SKM-1 treated with dmso at 0.1 percent for 144 hours (cell line): ENCODE measurements around the gene LYZL4.

Source experiments
- DNase-seq: peaks from one replicate; lab custom pipeline; 2025; ENCODE audit not compliant: unreplicated experiment; lab: John Stamatoyannopoulos, UW

Gene LYZL4

DNA sequence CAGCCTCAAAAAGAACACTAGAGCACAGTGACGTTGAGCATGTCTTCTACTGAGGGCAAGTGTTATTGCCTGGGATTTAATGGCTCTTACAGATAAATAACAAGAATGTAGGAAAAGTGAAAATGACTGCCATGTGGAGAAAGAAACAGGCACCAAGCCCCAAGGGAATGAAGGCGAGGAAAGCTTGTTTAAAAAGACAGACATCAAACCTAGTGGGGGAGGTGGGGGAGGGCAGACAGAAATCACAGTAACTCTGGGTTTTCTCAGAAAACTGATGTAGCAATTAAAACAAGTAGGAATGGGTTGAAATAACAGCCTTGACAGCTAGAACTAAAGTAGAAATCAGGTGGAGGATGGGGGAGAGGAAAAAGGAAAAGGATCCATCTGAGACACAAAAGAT lies 18.4 kb upstream of the LYZL4 start:
- no peak for DNase-seq

DNA sequence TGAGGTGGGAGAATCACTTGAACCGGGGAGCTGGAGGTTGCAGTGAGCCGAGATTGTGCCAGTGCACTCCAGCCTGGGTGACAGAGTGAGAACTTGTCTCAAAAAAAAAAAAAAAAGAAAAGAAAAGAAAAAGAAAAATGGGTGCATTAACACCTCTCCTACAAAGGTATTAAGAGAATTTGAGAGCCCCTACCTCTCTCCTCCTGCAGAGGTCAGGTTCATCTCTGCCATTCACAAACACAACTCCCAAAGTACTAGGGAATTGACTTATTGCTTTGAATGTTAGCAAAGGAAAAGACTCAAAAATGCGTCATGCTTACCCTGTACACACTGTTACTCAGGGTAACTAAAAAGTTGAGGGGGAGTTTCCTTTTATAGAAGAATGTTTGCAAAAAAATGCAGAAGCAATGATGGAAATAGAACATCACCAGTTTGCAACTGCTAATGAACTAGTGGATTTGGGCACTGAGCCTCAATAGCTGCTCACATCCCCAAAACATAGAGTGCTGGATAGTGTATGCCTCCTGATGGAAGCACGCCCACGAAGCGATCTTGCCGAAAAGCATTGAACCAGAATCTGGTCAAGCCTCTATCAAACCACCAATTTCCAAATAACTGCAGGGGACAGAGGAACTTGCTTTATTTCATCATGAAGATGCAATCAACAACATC lies 15.5 kb upstream of the LYZL4 start:
- no peak for DNase-seq

DNA sequence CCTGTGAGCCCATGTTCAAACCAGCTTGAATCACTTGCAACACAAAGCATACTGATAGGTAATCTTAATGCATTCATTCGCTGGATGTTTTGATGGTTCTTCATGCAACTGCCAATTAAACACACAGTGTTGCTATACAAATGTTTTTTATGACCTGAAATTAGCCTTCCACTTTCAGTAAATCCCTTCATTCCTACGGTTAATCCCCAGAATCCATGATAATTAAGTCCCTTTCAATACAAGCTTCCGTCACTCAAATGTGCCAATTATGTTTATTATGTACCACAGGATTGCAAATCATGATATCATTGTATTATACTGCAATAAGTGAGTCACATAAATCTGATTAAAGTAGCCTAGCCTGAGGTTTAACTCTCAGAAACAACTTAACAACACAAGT lies 14.5 kb upstream of the LYZL4 start:
- no peak for DNase-seq

DNA sequence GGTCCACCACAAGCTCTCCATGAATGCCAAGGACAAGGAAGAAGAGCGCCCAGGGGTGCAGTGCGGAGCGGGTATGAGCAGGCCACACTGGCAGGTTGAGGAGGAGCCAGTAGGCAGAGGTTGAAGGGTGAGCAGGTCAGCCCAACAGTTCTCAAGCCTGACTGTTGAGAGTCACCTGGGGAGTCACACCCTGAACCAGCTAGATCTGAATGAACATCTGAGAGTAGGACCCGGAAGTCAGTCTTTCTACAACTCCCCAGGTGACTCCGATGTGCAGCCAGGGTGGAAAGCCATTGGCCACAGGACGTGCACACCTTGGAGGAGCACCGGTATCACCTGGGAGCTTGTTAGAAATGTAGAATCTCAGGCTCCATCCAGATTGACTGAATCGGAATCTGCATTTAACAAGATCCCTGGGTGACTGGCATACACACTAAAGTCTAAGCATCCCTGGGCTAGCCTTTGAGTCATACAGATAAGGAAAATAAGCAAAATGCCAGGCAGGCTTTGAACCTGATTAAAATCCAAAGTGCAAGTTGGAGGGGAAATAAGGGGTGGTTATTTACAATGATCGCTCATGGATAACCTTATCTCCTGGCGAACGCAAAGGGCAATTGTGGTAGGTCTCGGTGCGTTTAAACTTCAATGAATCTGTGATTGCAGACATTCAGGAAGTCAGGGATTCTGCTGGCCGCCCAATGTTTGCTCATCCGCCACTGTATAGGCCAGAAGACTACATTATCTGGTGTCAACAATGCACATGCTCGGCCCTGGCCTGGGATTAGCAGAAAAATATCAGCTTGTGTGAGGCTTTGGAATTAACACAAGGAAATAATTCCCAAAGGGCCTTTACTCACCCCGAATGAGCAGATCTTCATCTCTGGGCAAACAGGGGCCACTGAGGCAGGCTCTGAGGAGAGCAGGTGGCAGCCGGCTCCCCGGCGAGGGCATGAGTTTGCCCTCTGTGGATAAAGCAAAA lies 11.7 kb upstream of the LYZL4 start:
- no peak for DNase-seq

DNA sequence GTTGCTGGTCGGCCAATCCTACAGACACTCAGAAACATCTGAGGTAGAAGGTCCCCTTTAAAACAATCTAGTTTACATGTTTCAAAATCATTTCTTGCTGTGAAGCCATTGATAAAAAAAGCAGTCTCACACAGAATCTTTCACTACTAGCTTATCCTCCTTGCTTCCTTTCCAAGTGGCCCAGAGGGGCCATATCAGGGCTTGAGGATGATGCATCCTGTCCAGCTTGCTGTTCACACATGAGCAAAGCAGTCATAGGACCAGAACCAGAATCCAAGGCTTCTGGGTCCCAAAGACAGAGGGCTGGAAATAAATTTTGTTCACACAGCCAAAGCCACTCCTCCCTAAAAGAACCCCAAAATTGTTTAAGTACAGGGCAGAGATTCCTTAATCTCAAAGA lies 9.2 kb upstream of the LYZL4 start:
- DNase-seq, result no peak

DNA sequence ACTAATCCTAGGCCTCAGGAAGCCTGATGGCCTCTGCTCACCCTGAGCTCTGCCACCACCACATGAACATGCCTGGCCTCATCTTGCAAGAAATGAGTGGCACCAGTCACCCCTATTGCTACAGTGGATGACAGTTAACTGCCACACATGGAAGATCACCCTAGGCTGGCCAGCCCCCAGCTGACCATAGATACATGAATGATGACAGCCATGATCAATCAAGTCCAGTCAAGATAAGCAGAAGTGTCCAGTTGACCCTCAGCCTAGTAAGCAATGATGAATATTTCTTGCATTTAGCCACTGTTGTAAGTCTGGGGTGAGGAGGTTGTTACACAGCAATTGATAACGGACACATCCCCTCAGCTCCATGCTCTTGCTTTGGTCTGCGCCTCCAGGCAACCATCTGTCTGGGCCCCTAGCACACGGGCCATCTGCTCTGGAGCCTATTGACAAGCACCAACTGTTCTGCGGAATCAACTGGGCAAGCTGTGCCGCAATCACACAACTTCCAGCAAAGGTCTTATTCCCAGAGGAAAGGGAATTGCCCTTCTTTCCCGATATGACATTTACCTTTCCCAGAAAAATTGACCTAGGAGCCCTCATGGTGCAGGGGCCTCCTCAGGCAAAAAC lies 2.2 kb upstream of the LYZL4 start:
- DNase-seq, result no peak

DNA sequence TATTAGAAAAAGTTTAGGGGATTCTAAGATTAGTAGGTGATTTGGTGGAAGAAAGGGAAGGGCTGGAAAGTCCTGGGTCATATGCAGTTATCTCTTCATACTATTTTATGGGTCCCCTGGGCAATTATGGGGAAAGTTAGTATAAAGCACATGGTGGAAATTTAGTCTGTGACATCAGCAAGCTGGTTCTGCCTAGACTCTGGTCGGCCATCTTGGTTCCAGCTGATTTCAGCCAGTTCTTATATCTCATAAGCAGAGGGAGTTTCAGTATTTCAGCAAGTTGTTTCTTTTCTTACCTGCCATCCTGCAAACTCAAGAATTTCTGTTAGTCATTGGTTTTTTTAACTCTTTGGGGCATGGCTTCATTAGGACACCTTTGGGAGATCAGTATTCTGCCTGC lies 1.0 kb upstream of the LYZL4 start:
- no peak for DNase-seq

DNA sequence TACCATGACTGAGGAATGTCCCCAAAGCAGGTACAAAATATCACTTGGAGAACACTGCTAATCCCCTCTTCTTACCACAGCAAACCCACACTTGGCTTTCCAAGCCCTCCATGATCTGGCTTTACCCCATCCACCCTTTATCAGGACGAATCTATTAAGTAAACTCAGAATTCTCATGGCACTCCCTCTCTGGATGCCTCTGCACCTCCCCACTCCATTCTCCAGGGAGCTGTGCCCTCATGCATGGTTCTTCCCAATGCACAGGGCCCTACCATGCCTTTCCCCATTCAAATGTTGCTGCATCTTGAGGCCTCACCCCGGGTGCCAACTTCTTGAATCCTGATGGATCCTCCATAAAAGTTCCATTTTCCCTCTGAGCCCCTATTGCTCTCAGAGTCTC lies 2.3 kb downstream of the LYZL4 start:
- DNase-seq, result no peak

DNA sequence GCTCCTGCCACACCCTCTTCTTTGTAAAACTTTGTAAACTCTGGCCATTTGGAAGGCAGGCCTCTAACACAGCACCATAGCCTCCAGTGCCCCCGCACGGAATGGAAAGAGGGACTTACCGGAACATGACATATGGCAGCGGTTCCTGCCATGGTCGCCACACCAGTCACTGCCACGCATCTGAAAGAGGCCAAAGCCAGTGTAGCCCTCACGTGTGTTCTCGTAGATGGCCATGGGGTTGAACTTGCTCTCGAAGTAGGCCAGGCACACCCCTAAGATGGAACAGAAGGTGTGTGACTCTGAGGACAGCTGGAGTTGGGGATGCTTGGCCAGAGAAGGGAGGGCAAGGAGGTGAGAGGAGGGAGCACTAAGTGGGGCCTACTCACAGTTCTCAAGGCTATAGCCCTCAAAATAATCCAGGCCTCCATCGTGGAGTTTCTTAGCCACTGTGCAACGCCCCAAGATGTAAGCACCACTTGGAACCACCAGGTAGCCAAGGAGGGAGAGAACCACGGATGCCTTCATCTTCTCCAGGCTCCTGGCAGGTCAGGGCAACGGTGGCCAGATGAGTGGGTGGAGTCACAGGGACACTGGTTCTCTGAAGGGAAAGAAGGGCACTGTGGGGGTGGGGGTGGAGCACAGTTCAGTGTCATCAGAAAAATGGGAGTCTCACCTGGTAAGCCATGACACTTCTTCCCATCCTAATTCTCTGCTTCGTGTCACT lies 3.5 kb downstream of the LYZL4 start:
- no peak for DNase-seq

DNA sequence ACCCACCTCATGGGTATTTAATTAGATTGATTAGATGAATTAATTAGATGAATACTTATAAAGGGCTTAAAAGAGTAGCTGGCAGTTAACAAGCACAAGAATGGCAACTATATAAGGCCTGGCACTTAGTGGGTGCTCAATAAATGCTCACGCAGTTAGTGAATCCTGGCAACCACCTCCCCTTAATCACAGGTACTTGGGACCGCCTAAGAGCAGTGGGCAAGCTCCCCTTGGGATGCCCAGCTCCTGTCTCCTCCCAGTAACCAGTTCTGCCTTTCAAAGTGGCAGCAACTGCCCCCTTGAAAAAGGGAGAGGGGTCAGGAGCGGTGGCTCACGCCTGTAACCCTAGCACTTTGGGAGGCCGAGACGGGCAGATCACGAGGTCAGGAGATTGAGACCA lies 4.6 kb downstream of the LYZL4 start:
- DNase-seq, result no peak

DNA sequence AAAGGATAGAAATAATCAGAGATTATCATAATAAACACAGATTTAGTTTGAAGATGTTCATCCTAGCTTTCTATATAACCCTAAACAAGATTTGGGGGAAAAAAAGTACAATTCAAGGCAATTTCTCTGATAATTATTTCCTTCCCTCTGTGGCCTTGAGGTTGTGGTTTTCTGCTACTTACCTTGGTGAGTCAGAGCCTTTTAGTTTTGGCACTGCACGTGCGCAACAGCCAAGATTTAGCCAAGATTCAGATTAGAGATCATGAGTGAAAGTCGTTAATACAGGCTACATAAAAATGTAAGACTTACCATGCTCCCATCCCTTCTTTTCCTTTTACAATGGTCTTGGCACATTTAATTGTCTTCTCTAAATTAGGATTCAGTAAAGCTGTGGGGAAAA lies 6.7 kb downstream of the LYZL4 start:
- DNase-seq, result no peak

DNA sequence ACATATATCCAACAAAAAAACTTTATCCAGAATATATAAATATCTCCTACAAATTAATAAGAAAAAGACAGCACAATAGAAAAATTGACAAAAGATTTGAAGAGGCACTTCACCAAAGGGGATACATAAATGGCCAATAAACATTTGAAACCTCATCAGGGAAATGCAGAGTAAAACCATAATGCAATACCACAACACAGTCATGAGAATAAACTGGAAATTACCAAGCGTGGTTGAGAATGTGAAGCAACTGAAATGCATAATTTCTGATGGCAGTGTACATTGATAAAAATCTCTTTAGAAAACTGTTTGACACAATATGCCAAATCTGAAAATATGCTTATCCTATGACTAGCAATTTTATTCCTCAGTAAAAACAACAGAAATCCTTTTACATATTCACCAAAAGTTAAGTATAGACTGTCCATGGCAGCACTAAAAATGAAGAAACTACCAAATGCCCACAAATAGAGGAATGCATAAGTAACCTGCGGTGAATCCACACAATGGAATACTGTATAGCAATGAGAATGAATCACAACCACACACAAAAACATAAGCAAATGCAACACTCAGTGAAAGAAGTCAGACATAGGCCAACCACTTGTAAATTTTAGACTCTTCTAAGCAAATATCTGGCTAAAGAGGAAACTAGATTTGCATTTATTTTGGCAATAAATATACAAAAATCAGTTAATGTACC lies 7.9 kb downstream of the LYZL4 start:
- no peak for DNase-seq

DNA sequence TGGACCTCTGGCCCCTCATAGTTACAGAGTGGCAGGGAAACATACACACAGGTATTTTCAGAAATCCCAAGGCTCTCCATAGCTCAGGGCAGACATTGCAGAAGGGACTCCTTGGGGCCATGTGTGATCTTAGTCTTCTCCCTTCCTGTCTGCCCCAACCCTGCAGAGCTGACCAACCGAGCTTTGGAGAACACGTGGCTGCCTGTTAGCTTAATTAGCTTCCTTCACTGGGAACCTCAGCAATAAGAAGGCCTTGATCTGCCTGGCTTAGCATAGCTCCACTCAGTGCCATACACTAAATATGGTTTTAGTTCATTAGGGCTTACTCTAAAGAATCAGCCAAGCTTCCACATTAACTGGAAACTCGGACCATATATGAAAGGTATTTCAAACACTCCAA lies 12.3 kb downstream of the LYZL4 start:
- no peak for DNase-seq

DNA sequence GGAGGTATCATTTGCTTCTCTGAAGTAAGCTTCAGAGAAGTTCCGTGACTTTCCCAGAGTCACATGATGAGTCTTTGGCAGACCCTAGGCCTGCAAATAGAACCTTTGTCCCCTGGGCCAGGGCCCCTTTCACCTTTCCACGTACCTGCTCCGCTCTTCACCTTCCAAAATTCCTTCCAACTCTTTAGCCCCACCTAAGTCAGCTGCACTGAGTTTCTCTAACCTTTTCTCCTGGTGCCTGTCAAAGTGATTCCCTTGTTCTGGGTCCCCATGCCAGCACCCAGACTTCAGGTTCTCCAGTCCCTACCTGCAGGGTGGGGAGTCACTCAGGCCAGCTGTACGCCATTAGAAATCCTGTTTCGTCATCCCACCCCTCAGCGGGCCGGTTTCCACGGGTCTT lies 12.8 kb downstream of the LYZL4 start:
- no peak for DNase-seq

DNA sequence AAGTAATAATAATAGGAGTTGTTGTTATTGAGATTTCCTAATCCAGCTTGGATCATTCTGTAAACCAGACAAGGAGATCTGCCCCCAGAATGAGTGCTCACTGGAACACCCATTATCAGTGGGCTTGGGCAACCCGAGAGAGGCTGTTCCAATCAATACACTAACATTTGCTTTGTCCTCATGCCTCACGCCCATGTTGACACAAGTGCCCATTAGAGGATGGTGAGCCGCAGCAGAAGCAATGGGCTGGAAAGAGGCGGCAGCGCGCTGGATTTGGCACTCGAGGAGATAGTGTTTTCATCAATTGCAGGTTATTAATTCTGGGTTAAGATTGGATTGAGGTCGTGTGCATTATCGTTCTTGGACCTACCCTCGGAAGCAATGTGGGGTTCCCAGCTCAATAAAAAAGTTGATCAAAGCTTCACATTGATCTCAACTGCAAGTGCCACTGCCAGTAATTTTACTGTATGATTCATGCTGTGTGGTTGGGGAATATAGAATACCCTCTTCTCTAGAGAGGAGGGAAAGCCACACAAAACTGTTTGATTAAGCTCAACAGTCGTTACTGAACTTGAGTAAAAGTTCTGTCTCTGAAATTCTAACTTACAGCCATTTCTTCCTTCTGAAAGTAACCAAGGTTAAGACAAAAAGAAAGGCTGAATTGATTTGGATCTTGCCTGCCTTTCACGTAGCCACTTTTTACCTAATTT lies 15.7 kb downstream of the LYZL4 start:
- DNase-seq, result no peak

DNA sequence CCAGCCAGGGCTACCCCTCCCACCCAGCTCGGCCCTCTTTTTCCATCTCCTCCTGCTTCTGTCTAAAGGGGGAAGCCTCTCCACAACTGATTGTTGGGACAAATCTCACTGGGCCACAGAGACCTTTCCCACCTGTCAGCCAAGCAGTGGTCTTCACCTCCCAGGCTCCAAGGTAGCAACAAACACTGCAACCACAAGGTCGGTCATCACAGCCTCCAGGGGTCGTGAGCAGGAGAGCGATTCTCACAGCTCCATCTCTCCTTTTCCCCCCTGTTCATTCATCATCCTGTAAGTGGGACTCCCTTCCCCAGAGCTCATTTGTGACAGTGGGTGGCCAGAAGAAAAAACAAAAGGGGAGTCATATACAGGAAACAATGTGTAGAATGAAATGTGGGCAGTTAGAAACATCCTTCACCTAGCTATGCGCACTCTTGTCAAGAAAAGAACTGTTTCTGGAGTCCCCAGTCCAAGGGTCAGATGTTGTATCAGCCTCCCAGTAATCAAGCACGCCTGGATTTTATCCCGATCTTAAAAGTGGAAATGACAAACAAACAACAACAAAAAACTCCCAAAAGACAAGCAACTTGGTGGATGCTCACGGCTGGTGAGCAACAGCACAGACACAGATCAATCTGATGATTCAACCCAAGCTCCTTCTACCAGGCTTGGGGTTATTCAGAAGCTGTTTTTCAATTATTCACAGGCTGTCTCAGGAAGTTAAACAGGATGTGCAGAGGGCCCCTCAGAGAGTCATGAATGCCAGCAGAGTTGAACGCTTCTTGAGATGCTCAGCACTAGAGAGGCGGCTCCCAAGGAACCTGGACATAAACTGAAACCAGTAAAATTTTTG lies 22.4 kb downstream of the LYZL4 start:
- DNase-seq, result no peak

DNA sequence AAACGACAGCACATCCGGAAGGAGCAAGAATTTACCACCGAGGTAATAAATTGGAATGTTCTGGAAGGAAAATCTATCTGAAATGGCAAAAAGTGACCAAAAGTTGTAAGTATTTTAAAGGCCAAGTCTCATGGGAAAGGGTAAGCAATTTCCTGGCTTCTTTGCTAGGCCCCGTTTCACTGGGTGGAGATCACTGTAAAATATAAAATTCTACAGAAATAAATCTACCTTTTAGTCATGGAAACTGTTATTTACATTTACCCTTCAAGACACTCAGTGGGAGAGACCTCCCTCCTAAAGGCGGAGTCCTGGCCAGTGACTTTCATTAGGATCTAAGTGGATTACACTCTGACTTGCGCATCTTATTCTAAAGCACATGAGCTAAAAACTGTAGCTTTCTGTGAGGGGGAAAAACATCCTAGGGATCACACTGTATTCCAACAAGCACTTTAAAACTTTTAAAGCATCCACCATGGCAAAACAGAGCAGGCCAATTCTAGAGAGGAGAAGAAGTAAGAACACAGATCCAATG lies 28.8 kb downstream of the LYZL4 start:
- no peak for DNase-seq

DNA sequence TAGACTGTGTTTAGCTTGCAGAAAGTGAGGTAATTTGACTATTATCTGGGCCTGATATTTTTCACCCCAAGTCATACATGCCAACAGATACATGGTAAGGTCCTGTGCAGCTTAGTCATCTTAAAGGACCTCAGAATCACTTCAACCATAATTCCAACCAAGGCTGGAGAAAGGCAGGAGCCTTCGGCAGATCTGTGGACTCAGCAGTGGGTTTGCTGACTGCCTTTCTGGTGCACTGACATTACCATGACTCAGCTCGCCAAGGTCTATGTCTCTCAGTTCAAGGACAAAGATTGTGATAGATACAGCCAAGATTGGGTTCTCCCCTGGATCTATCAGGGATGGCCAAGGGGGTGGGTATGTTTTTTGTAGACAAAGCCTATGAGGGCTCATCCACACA lies 32.7 kb downstream of the LYZL4 start:
- no peak for DNase-seq

DNA sequence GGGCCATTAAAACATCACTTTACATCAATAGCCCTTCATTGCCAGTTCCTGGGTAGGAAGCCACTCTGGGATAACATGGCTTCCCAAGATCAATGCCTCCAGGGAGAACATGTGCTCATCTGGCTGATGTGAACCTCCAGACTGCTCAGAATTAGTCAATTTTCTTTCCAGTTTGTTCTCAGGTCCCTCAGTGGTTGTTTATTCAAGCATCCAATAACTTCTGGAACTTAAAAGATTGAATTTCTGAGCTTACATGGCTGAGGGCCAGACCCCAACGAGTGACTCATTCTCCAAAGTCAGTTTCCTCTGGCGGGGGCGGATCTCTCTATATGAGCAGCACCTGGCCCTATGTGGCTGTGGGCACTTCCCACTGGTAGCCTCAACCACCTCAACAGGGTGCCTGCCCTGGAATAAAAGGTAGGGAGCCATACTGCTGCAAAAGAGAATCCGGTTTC lies 34.0 kb downstream of the LYZL4 start:
- no peak for DNase-seq
